Adrenal gland (tissue), 12 donors: ENCODE data around the gene SYCP2L. TPM values are rescaled to one million over a fixed set of nuclear protein-coding genes. Genes with fewer than 3 reads are reported as not detected.

ENCODE experiments used
- DNase-seq, 7 donors: peaks; one replicate each; pipeline ENCODE4 v3.0.0-alpha.2; 2019 to 2020
- H3K27ac ChIP-seq, 5 donors: fragments of 200-600 bp; sonication (generic) in 4 of 5; 1 replicate in 3 of 5; 2 replicates in 2 of 5; pipeline versions ENCODE4 v1.5.1 to v1.8.0; 2016 to 2020; ENCODE audit warnings: mild to moderate bottlenecking in 1 of 5
- H3K27me3 ChIP-seq: fragments of 200-600 bp; 2 replicates; pipeline ENCODE4 v1.8.0; 2021
- H3K36me3 ChIP-seq, 2 donors: fragments of 200-600 bp; replicated peaks in 1 of 2; 1 replicate in 1 of 2; 2 replicates in 1 of 2; pipeline versions ENCODE4 v1.5.1 to v1.8.0; 2018 to 2022
- H3K4me1 ChIP-seq, 2 donors: fragments of 200-600 bp; replicated peaks in 1 of 2; 1 replicate in 1 of 2; 2 replicates in 1 of 2; pipeline versions ENCODE4 v1.5.1 to v1.8.0; 2018 to 2021
- H3K4me3 ChIP-seq, 4 donors: fragments of 200-600 bp; sonication (generic) in 3 of 4; one replicate each; pipeline ENCODE4 v1.5.1; 2016 to 2018
- H3K9me3 ChIP-seq, 3 donors: fragments of 200-600 bp; sonication (generic) in 1 of 3; replicated peaks in 1 of 3; 1 replicate in 2 of 3; 2 replicates in 1 of 3; pipeline versions ENCODE4 v1.5.1 to v1.8.0; 2016 to 2021
- POLR2A ChIP-seq, 2 donors: fragments of 450-650 bp; IDR thresholded peaks; one replicate each; pipeline ENCODE4 v1.6.1; 2017; ENCODE audit warnings: antibody characterized with exemption in 2 of 2, mild to moderate bottlenecking in 2 of 2, moderate library complexity in 1 of 2
- WGBS, 4 donors: extraction: QIAGEN DNeasy Blood & Tissue Kit in 2 of 4; methylation state at CpG; one replicate each; pipeline versions ENCODE4 v1.1.5 to v1.1.7; 2013 to 2017; 5-methylcytosine and 5-hydroxymethylcytosine counted together
- intact Hi-C, 2 donors: fragments of 100-400 bp; cut with DNase I; formaldehyde crosslinking; loops; one replicate each; pipeline versions ENCODE4 v1.14.1 to v1.15.0; 2022 to 2023
- polyA plus RNA-seq, 3 donors: library from polyadenylated mRNA; stranded (reverse); fragments of 200-250 nt in 2 of 3; fragments of 350-450 nt in 1 of 3; fragmentation: Illumina TruSeq in 1 of 3; extraction: RNeasy Lipid Tissue Mini Kit (QIAGEN cat#74804) in 1 of 3; gene quantifications; one replicate each; pipeline ENCODE4 v1.2.3, GENCODE V29; 2013 to 2014
- total RNA-seq, 9 donors: library from RNA; depleted of rRNA in 4 of 9; stranded (reverse); fragments of >200 nt in 4 of 9; fragments of 120-200 nt in 1 of 9; fragmentation: NEBNext Ultra II Directional in 1 of 9; extraction: Animal tissue kit (Norgen Biotek cat#: 25700) in 1 of 9; gene quantifications; one replicate each; pipeline versions ENCODE4 v1.1.0 to v1.2.4, GENCODE V29; 2013 to 2023
- TF ChIP-seq, protein P1 (sequence below), 6 experiments: fragments of 450-650 bp in 4 of 6; fragments of 200-600 bp in 2 of 6; sonication (generic) in 1 of 6; IDR thresholded peaks; 1 replicate in 5 of 6; 2 replicates in 1 of 6; pipeline versions ENCODE4 v1.5.1 to v1.8.0; 2016 to 2021; ENCODE audit warnings: antibody characterized with exemption in 6 of 6, mild to moderate bottlenecking in 2 of 6, moderate library complexity in 1 of 6
- donor health status: healthy with polysubstance abuse.
- donor health status: Bipolar disorder and iron deficiency.
- donor health status: DM: yes; HTN: yes; CAD: no.
- donor health status: DM: no; HTN: no; CAD: no.
- donor health status: DM: no; HTN: no; CAD: no.
- donor health status: DM: yes; HTN: yes; CAD: no.

The SYCP2L gene
- total and polyA plus RNA-seq, 12 donors: 0.09 to 3.0 (median 0.64) TPM; not detected in 2

GRCh38 chr6:10991115-10991514 is 104.3 kb downstream of the SYCP2L start:
- Histone ChIP-seq H3K9me3 (no peaks in the 10 kb centered on the region), H3K4me3 (no peak overlapping the region), H3K27ac (no peak overlapping the region), H3K4me1 (no peaks in the 10 kb centered on the region), H3K27me3 (no peaks in the 10 kb centered on the region), H3K36me3 (no peaks in the 10 kb centered on the region)
- intact Hi-C loops: no loop called here
- no peak for DNase-seq
- WGBS, 4 donors: 29 to 63% (median 46%) methylated on average over 2 of the region's 2 CpGs
- TF ChIP-seq, protein P1, sequence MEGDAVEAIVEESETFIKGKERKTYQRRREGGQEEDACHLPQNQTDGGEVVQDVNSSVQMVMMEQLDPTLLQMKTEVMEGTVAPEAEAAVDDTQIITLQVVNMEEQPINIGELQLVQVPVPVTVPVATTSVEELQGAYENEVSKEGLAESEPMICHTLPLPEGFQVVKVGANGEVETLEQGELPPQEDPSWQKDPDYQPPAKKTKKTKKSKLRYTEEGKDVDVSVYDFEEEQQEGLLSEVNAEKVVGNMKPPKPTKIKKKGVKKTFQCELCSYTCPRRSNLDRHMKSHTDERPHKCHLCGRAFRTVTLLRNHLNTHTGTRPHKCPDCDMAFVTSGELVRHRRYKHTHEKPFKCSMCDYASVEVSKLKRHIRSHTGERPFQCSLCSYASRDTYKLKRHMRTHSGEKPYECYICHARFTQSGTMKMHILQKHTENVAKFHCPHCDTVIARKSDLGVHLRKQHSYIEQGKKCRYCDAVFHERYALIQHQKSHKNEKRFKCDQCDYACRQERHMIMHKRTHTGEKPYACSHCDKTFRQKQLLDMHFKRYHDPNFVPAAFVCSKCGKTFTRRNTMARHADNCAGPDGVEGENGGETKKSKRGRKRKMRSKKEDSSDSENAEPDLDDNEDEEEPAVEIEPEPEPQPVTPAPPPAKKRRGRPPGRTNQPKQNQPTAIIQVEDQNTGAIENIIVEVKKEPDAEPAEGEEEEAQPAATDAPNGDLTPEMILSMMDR (IDR thresholded peaks at IDR 0.05): no peak
- TF ChIP-seq POLR2A (IDR thresholded peaks at IDR 0.05): no peak

DNA sequence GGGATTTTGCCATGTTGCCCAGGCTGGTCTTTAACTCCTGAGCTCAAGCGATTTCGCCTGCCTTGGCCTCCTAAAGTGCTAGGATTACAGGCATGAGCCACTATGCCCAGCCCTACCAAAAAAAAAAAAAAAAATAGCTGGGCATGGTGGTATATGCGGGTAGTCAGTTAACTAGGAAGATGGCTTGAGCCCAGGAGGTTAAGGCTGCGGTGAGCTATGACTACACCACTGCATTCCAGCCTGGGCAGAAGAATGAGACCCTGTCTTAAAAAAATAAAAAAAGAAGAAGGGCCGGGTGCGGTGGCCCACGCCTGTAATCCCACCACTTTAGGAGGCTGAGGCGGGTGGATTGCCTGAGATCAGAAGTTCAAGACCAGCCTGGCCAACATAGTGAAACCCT is 107.0 kb downstream of the SYCP2L start:
- no peak for DNase-seq

DNA sequence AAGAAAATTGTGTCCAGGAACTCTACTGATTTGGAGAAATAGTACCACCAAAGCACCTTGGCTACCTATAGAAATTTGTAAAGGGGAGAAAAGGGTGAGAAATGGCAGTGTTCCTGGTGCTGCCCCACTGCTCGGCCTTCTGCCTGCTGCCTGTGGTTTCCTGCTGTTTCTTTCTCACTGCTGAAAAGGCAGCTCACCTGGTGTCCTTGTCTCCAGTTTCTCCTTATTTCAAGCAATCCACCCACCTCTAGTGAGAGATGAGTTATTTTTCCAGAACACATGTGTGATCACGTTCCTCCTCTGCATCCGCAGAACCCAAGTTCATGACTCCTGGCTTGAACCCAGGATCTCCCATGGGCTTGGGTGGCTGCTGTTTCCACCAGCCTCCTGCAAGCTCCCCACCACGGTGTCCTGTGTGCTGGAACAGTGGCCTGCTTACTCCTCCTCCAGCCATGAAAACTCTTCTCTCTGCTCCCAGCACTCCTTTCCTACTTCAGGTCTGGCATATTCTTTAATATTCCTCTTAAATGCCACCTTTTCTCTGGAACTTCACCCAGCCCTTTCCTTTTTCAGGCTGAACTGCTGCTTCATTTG is 108.4 kb downstream of the SYCP2L start:
- Histone ChIP-seq H3K27ac (no peak overlapping the region), H3K36me3 (no peaks in the 10 kb centered on the region), H3K4me3 (no peak overlapping the region), H3K4me1 (no peaks in the 10 kb centered on the region), H3K27me3 (no peaks in the 10 kb centered on the region), H3K9me3 (no peaks in the 10 kb centered on the region)
- TF ChIP-seq, protein P1 (IDR thresholded peaks at IDR 0.05): no peak
- no peak for TF ChIP-seq POLR2A (IDR thresholded peaks at IDR 0.05)
- no peak for DNase-seq
- intact Hi-C loops: no loop called here
- 69 to 80% (median 80%) methylated on average over 4 of the region's 4 CpGs for WGBS, 4 donors

More for the DNA sequence above, 107.0 kb downstream of the SYCP2L start:
- no peak overlapping the region for H3K4me3 ChIP-seq
- H3K4me1 ChIP-seq: no peaks in the 10 kb centered on the region
- no peaks in the 10 kb centered on the region for H3K27me3 ChIP-seq
- intact Hi-C loops: no loop called here
- no peaks in the 10 kb centered on the region for H3K9me3 ChIP-seq
- 87 to 93% (median 91%) methylated on average over 8 of the region's 8 CpGs for WGBS, 4 donors
- TF ChIP-seq, protein P1 (IDR thresholded peaks at IDR 0.05): no peak
- no peak for TF ChIP-seq POLR2A (IDR thresholded peaks at IDR 0.05)
- no peak overlapping the region for H3K27ac ChIP-seq
- no peaks in the 10 kb centered on the region for H3K36me3 ChIP-seq

DNA sequence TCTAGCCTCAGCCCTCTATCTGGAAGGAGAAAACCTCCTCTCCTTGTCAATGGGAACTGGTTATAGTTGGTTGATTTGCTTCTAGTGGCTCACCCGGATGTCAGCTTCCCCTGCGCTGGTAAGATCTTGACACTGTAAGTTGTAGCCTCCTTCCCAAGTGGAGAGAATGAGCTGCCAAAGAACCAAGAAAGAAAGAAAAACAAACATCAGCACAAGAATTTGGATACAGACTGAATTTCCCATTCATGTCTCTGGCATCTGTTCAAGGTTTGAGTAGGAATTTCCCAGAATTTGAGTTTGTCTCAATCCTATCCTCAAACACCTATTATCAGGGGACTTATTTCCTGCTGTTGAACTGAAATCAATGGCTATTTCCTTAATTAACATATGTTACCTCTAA is 113.1 kb downstream of the SYCP2L start:
- Histone ChIP-seq H3K4me1 (no peaks in the 10 kb centered on the region), H3K27me3 (no peaks in the 10 kb centered on the region), H3K4me3 (no peak overlapping the region), H3K9me3 (no peaks in the 10 kb centered on the region), H3K27ac (no peak overlapping the region), H3K36me3 (no peaks in the 10 kb centered on the region)
- intact Hi-C loops: no loop called here
- 48 to 66% (median 58%) methylated on average over 2 of the region's 2 CpGs for WGBS, 4 donors
- no peak for DNase-seq
- no peak for TF ChIP-seq POLR2A (IDR thresholded peaks at IDR 0.05)
- TF ChIP-seq, protein P1 (IDR thresholded peaks at IDR 0.05): no peak
